CD4-positive, alpha-beta T cell treated with Interleukin-4 for 4 hours (primary cell): ENCODE data around the gene DLG2.
"Not testable (repeated sequence)": the region's sequence is repeated elsewhere in the genome, so short reads cannot be mapped to it uniquely, and the experiment has no call there.

ENCODE experiments used
- DNase-seq: peaks from one replicate; pipeline ENCODE4 v3.0.0-alpha.2; 2020

Gene DLG2

DNA sequence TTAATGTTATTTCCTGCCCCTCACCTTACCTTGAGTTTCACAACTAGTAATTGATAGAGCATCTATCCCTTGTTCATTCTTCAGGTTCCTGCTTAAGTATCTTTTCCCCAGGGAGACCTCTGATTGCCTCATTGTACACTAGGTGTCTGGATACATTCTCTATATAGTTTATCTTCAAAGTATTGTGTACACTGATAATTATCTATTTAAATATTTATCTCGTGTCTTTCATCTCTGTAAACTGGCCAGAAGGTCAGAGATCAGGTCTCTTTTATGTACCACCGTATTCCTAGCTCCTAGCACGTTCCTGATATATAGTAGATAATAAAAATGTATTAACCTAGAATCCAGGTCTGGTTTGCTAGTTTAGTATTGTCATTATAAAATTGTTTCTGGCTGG lies 7.6 kb upstream of the DLG2 start:
- no peak for DNase-seq

DNA sequence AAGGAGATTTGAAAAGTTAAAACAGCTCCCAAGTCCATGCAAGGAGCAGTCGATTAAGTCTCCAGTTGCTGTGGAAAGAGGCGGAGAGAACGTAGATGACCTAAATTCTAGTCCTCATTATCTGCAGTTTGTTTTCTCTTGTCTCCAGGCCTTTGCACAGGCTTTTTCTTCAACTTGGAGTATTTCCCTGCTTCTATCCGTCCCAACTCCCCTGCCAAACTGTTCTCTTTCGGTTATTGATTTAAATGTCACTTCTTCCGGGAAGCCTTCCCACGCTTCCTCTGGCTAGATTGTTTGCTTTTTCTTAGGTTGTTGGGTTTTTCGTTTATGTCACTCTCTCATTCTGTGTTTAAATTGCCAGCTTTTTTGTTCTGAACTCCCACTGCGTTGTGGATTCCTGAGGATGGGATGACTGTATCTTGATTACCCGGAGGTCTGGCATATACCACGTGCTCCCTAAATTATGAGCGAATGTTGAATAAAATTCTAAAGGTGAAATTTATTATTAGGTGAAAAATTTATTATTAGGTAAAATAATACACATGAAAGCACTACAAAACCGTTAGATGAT lies 1.7 kb upstream of the DLG2 start:
- peak; percentile 11 for DNase-seq

DNA sequence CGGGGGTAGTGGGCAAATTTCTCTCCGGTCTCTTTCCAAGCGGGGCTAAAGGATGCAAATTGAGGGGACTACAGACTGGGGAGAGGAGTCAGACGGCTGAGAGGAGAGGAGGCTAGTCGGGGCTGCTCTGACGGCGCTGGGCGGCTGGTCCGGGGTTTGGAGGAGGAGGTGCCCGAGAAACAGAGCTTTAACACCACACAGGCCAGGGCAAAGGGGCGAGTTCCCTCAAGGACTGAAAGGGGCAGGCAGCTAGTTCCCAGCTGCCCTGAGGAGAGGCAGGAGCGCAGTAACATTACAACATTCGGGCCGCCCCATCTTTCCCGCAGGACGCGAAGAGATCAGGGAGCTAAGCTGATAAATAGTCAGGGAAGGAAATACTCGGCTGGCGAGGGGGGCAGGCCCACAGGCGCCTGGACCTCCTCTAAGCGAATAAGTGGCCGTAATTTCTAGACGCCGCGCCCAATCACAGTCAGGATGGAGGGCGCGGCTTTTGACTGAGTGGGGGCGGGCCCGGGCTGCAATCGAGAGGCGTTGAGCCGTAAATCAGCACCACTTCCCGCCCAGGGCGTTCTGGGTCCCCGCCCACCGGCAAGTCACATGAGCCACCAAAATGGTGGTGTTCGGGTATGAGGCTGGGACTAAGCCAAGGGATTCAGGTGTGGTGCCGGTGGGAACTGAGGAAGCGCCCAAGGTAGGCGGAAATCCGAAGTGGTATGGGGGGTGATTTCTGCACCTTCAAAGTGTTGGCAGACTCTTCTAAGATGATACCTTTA lies 1.0 kb upstream of the DLG2 start, which contains the start of gene TMEM126B:
TSS of gene TMEM126B (plus strand) at position 596 of the 773 bp plus-strand sequence. CDS start at position 611, 15 bp downstream.
- peak; percentile 94 for DNase-seq

DNA sequence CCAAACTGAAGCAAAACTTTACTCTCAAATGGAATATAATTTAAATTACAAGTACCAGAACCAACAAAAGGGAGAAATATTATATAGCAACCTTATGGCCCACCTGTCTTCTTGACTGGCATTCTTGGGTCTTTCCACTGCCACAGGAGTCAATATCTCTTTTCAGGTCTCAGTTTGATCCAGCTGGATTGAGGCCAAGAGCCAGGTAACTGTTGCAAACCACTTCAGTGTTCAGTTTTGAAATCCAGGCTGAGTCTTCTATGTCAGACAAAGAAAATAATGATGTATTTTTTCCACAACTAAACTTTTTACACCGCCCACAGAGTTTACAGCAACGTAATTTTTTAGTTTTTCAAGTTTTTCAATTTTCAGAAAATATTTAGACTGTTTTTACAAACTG lies 648 bp downstream of the DLG2 start:
- no peak for DNase-seq

DNA sequence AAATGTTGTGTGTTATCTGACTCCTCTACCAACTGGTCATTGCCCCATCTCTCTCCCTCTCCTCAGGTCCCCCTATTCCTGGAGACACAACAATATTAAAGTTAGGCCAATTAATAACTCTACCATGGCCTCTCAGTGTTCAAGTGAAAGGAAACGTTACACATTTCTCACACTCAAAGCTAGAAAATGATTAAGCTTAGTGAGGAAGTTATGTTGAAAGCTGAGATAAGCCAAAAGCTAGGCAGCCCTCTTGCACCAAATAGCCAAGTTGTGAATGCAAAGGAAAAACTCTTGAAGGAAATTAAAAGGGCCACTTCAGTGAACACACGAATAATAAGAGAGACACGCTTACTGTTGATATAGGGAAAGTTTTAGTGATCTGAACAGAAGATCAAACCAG lies 6.9 kb downstream of the DLG2 start:
- no peak for DNase-seq

DNA sequence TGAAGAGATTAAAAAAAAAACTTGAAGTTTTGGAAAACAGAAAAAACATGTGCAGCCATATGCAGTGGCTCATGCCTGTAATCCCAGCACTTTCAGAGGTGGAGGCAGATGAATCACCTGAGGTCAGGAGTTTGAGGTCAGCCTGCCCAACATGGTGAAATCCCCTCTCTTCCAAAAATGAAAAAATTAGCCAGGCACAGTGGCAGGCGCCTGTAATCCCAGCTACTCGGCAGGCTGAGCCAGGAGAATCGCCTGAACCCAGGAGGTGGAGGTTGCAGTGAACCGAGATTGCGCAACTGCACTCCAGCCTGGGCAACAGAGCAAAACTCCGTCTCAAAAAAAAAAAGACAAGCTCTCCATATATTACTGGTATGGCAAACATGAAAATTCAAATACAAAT lies 7.6 kb downstream of the DLG2 start:
- no peak for DNase-seq

DNA sequence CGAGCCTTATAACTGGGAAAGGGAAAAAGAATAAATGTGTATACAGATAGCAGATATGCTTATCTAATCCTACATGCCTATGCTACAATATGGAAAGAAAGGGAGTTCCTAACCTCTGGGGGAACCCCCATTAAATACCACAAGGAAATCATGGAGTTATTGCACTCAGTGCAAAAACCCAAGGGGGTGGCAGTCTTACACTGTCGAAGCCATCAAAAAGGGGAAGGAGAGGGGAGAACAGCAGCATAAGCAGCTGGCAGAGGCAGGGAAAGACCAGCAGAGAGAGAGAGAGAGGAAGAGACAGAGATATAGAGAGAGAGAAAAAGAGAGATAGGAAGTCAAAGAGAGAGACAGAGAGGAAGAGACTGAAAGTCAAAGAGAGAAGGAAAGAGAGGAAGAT lies 15.5 kb downstream of the DLG2 start:
- DNase-seq = not testable (repeated sequence)

DNA sequence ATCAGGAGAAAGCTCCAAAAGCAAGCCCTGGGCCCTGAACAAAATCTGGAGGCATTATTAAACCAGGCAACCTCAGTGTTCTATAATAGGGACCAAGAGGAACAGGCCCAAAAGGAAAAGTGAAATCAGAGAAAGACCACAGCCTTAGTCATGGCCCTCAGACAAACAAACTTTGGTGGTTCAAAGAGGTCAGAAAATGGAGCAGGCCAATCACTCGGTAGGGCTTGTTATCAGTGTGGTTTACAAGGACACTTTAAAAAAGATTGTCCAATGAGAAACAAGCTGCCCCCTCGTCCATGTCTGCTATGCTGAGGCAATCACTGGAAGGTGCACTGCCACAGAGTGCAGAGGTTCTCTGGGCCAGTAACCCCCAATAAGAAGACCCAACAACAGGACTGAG lies 17.9 kb downstream of the DLG2 start:
- DNase-seq = not testable (repeated sequence)

DNA sequence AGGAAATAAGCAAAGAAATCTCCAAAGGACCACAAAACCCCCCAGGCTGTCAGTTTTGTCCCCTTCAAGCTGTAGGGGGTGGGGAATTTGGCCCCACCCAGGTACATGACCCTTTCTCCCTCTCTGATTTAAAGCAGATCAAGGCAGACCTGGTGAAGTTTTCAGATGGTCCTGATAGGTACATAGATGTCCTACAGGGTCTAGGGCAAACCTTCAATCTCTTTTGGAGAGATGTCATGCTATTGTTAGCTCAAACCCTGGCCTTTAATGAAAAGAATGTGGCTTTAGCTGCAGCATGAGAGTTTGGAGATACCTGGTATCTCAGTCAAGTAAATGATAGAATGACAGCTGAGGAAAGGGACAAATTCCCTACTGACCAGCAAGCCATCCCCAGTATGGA lies 18.5 kb downstream of the DLG2 start:
- DNase-seq = not testable (repeated sequence)

DNA sequence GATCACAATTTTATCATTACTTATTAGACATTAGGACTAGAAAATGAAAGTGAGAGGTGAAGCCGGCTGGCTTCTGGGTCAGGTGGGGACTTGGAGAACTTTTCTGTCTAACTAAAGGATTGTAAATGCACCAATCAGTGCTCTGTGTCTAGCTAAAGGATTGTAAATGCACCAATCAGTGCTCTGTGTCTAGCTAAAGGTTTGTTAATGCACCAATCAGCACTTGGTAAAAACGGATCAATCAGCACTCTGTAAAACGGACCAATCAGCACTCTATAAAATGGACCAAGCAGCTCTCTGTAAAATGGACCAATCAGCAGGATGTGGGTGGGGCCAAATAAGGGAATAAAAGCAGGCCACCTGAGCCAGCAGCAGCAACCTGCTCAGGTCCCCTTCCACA lies 20.9 kb downstream of the DLG2 start:
- not testable (repeated sequence) for DNase-seq

DNA sequence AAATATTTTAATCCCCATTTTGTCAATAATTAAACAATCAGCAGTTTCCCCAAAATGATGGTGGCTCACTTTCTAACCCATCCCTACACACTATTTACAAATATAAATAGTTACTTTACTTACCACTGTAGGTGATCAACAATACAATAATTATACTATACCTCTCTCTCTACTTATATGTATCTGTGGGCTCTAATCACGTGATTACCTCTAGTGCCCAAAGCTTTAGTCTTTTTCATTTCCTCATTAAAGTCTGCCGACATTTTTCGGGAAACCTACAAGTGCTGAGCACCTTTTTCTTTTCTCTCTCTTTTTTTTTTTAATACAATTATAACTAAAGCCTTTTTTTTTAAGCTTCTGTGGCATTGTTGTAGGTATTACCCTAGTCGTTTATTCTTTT lies 23.9 kb downstream of the DLG2 start:
- DNase-seq = no peak

DNA sequence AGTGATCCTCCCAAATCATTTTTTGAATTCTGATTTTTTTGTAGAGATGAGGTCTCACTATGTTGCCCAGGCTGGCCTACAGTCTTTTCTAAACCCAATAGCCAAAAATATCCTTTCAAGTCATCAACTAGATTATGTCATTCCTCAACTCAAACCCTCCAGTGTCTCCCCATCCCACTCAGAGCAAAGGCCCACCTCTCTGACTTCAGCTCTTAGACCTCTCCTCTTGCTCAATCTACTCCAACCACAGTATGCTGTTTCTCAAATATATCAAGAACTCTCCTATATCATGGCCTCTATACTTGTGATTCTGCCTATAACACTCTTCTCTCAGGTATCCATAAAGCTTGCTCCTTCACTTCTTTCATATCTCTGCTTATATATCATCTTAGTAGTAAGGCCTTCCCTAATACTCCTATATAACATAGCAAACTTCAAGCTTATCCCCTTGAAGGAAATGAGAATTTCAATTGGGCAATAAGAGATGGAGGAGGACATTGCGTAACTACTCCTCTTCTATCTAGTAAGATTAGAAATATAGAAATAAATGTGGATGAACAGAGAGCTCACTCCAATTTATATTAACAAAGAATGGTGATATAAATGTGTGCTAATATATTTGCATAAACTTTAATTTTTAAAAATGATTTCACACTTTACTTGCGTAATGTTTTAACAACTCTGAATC lies 24.5 kb downstream of the DLG2 start:
- no peak for DNase-seq

DNA sequence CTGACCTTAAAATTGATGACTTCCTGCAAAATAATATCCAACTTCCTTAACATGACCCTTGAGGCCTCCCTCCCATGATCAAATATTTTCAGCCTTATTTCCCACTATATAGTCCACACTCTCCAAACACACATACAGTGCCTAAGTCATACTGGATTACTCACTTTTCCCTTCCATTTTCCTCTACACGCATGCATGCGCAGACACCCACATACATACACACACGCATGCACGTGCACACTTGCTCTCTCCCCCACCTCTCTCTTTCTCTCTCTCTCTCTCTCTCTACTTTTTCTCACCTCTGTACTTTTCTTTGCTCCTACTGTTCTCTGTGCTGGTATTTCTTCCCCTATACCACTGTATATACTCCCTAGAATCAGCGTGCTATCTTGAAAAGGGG lies 28.1 kb downstream of the DLG2 start:
- no peak for DNase-seq

DNA sequence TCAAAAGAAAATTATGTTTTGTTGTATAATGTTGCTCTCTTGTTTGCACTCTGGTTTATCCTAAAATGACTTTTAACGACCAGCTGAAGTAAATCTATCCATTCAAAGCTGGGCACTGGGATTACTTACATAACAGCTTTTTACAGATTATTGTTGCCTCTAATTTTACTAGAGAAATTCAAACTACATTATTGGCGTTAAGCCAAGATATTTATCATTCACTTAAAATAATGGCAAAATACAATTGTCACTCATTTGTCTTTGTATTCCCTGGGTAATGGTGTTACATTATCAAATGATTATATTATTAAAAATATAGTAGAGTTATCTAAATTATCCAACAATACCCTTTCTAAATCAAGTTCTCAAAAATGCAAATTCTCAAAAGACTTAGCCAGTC lies 30.3 kb downstream of the DLG2 start:
- DNase-seq = no peak

DNA sequence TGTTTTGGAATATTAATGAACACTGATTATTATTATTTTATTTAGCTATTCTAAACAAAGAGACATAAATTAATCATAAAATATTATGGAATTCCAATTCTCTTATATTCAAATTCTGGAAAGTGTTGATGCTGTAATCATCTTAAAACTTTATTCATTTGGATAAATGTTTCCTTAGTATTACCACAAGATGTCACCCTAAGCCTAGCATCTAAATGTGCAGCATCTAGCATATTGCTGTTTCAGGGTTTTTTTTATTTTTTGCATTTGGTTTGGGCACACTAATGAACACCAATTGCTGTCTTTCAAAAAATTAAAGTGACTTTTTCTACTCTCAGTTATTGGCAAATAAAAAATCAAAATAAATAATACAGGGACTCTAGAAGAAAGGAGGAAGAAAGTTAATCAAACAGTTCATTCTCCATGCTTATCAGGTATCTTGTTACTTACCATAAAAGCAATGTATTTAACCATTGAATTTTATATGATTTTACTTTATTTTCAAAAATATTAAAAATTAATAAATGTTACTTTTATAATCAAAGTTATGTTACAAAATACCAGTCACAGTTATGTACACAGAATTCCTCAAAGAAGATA lies 31.8 kb downstream of the DLG2 start:
- DNase-seq = peak; percentile 58

DNA sequence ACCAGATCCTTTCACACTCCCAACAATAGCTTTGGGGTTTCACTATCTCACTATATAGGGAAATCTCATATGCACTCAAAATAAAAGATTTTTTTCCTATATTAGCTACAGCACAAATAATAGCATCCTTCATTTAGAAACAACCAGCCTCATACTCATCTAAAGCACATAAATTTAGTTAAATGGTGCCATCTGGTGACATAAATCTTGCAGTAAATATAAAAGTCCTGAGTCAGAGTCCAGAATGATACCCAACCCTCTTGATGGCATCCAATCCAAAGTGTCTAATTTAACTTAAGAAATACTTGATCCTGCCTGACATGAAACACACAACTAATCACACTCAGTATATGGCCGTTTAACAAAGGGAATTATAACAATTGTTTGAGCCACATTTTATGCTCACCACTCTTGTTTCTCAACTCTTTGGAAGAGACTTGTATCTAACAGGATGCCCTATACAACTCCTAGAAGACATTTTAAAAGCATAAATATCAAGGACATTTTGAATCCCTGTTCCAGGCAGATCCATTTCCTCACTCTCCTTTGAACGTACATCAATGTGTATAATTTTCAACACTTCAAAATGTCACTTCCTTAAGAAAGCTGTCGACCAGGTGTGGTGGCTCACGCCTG lies 36.2 kb downstream of the DLG2 start:
- no peak for DNase-seq

DNA sequence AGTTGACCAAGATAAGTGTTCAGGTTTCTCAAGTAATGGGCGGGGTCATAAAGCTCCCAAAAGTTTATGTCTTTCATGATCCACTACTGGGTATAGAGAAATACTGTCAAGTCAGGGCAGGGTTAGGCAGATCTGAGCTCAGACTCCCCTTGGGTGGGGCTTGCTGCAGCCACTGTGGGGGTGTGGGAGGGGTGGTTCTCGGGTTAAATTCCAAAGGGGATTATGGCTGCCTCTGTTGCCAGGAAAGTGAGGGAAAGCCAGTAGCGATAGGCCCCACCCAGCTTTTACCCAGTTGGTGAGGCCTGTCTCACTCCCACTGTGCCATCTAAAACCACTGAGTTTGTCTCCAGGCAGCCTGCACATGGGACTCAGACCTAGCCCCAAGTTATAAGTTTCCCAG lies 37.8 kb downstream of the DLG2 start:
- DNase-seq = no peak

DNA sequence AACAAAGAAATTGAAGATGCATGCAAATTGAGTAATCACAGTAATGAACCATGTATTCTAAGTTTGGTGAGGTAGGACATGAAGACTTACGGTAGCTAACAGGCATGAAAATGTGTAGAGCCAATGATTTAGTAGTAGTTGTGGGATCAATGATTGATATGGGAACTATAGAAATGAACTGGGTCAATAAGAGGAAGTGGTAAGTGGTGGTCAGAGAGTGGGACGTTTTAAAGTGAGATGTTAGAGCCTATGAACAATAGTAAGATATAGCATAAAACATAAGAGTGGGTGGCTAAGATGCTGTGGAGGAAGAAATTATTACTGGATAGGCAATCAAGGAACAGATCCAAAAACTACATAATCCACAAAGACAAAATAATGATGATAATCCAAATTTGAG lies 45.0 kb downstream of the DLG2 start:
- no peak for DNase-seq

DNA sequence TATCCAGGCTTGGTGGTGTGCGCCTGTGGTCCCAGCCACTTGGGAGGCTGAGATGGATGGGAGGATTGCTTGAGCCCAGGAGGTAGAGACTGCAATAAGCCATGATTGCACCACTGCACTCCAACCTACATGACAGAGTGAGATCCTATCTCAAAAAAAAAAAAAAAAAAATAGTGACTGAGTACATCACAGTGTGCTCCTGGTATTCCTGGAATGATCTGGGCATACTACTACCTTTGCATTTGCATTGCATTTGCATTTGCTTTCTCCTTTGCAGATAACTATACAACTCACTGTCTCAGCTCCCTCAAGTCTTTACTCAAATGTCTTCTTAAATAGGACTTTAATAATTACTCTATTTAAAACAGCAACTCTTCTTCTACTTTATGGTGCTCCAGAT lies 51.8 kb downstream of the DLG2 start:
- DNase-seq = no peak

DNA sequence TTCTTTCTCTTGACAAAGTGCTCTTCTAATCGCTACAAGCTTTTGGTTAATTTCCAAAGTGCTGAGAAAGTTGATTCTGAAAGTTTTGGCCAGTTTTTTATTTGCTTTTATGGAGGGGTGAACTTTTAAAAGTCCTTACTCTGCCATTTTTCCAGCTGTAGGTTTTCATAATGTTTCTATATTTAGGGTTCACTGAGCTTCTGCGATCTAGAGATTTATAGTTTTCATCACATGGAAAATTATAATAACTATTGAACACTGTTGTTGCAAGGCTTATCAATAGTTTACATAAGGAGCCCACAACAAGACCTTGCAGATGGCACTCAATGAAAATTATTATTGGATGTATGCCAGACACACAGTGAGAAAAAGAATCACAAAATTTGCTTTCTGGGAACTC lies 55.1 kb downstream of the DLG2 start:
- no peak for DNase-seq

DNA sequence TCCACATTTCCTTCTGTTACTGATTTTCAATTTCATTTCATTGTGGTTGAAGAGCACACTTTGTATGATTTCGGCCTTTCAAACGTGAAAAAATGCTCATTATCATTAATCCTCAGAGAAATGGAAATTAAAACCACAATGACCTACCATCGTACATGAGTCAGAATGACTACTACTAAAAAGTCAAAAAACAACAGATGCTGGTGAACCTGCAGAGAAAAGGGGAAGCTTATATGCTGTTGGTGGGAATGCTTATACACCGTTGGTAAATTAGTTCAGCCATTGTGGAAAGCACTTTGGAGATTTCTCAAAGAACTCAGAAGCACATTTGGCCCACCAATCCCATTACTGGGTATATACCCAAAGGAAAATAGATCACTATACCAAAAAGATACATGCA lies 57.6 kb downstream of the DLG2 start:
- DNase-seq = no peak

DNA sequence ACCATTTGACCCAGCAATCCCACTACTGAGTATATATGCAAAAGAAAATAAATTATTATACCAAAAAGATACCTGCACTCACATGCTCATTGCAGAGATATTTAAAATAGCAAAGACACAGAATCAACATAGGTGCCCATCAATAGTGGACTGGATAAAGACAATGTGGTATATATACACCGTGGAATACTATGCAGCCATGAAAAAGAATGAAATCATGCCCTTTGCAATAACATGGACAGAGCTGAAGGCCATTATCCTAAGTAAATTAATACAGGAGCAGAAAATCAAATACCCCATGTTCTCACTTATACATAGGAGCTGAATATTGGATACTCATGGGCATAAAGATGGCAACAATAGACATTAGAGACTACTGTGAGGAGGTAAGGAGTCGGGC lies 68.7 kb downstream of the DLG2 start:
- no peak for DNase-seq

DNA sequence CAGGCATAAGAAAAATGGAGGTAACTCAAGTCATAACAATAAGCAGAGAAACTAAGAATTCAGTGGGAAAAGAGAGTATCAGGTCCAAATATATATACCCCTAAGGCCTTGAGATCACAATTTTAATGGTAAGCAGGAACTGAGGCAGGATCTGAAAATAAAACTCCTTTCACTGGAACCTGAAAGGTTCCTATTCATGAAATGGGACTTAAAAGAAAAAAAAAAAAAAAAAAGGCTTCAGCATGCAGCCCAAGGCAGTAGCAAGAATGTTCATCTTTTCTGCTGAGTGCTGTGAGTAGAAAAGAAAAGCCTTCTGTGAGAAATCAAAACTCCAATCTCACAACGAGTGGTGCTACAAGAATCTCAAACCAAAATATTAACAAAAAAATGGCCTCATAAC lies 75.3 kb downstream of the DLG2 start:
- no peak for DNase-seq
